ENCODE data around the gene VASN. TPM values are rescaled to one million over a fixed set of nuclear protein-coding genes. Genes with fewer than 3 reads are reported as not detected.

The VASN gene
- total RNA-seq, 2 experiments from 2014 or later: not detected

- no peak overlapping the region for H3K27ac Mint-ChIP-seq
- no peak for TF ChIP-seq CTCF (IDR thresholded peaks at IDR 0.05)
- H3K4me3 Mint-ChIP-seq: no peak overlapping the region
- DNase-seq (no peak), ATAC-seq (no peak)
- ChIA-PET POLR2A (interaction anchor here (1.0 kb wide), 1 partner anchor 10 kb away, joined by 3 read pairs; no protein-coding TSS in a partner anchor), CTCF (no interaction called here)
- H3K27me3 Mint-ChIP-seq: no peaks in the 10 kb centered on the region
- no peaks in the 10 kb centered on the region for H3K9me3 Mint-ChIP-seq
- H3K4me1 Mint-ChIP-seq (ENCODE audit: low read depth): no peaks in the 10 kb centered on the region
- H3K36me3 Mint-ChIP-seq (ENCODE audit: low read depth): peaks cover 3% of the 10 kb centered on the region
- intact Hi-C loops (cut with micrococcal nuclease): no loop called here
Observed at GRCh38 chr16:4383591-4384444, 12.2 kb downstream of the VASN start.

GRCh38 chr16:4384509-4384942 is 12.9 kb downstream of the VASN start:
- intact Hi-C loops (cut with micrococcal nuclease): no loop called here
- no peak overlapping the region for H3K27ac Mint-ChIP-seq
- CTCF ChIA-PET: interaction anchor here (1.5 kb wide), 2 partner anchors 18 to 19 kb away, joined by 4 to 5 read pairs; no protein-coding TSS in a partner anchor

GRCh38 chr16:4385066-4385788 is 13.6 kb downstream of the VASN start:
- CTCF ChIA-PET: interaction anchor here (1.5 kb wide), 2 partner anchors 18 to 19 kb away, joined by 4 to 5 read pairs; no protein-coding TSS in a partner anchor
- POLR2A ChIA-PET: no interaction called here
- no peaks in the 10 kb centered on the region for H3K4me1 Mint-ChIP-seq (ENCODE audit: low read depth)
- no peaks in the 10 kb centered on the region for H3K27me3 Mint-ChIP-seq
- no peak overlapping the region for H3K4me3 Mint-ChIP-seq
- H3K9me3 Mint-ChIP-seq: no peaks in the 10 kb centered on the region
- intact Hi-C loops (cut with micrococcal nuclease): no loop called here
- TF ChIP-seq CTCF (IDR thresholded peaks at IDR 0.05): no peak
- no peak for DNase-seq
- ATAC-seq: no peak
- H3K36me3 Mint-ChIP-seq (ENCODE audit: low read depth): peaks cover 7% of the 10 kb centered on the region
- H3K27ac Mint-ChIP-seq: no peak overlapping the region

More at GRCh38 chr16:4384509-4384942, 12.9 kb downstream of the VASN start:
- DNase-seq (no peak), ATAC-seq (no peak)
- POLR2A ChIA-PET: interaction anchor here (1.0 kb wide), 1 partner anchor 11 kb away, joined by 3 read pairs; no protein-coding TSS in a partner anchor
- Mint-ChIP-seq H3K9me3 (no peaks in the 10 kb centered on the region), H3K36me3 (ENCODE audit: low read depth) (peaks cover 3% of the 10 kb centered on the region), H3K27me3 (no peaks in the 10 kb centered on the region), H3K4me3 (no peak overlapping the region), H3K4me1 (ENCODE audit: low read depth) (no peaks in the 10 kb centered on the region)
- no peak for TF ChIP-seq CTCF (IDR thresholded peaks at IDR 0.05)

GRCh38 chr16:4385789-4386450 is 14.3 kb downstream of the VASN start:
- H3K4me1 Mint-ChIP-seq (ENCODE audit: low read depth): no peaks in the 10 kb centered on the region
- TF ChIP-seq CTCF (IDR thresholded peaks at IDR 0.05): no peak
- H3K9me3 Mint-ChIP-seq: no peaks in the 10 kb centered on the region
- ChIA-PET POLR2A (no interaction called here), CTCF (interaction anchor here (1.3 to 1.5 kb wide), 3 partner anchors 17 to 18 kb away, joined by 4 to 5 read pairs (median 5); no protein-coding TSS in a partner anchor)
- peaks cover 7% of the 10 kb centered on the region for H3K36me3 Mint-ChIP-seq (ENCODE audit: low read depth)
- ATAC-seq (peak; percentile 30), DNase-seq (no peak)
- no peak overlapping the region for H3K27ac Mint-ChIP-seq
- H3K4me3 Mint-ChIP-seq: no peak overlapping the region
- no peaks in the 10 kb centered on the region for H3K27me3 Mint-ChIP-seq
- intact Hi-C loops (cut with micrococcal nuclease): no loop called here

Measured in activated CD8-positive, alpha-beta T cell treated with anti-CD3 and anti-CD28 coated beads for 36 hours (primary cell).